ENCODE data around the gene SNRNP200.
A peak's percentile ranks its signal among the peaks of the same experiment; 100 is the strongest.

Gene SNRNP200

DNA sequence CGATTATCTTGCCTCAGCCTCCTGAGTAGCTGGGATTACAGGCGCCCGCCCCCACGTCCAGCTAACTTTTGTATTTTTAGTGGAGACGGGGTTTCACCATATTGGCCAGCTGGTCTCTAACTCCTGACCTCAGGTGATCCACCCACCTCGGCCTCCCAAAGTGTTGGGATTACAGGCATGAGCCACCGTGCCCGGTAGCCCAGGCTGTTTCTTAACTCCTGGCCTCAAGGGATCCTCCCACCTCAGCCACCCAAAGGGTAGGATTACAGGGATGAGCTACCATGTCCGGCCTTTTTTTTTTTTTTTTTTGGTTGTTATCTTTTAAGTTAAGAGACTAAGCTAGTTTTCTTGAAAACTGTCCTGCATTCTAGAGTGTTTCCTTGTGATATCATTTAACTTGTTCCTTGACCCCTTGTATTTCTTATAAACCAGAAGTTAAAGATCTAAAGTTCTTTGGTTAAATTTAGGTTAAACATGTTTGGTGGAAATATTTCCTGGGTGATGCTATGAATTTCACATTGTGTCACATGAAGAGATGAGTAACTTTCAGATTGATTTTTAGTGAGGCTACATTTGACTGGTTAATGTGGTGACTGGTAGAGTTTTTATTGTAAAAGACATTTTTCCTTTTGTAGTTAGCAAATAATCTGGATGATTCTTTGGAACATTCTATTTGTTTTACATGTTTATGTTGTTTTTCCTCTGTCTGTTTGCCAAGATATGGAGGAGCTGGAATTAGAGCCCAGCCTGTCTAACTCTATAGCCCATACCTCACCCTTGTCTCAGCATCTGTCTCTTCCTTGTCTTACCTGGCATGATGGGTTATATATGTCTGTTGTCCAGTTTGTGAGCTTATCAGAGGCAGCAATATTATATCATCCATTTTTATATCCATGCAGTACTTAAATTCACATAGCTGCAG lies 35.4 kb upstream of the SNRNP200 start:
- Histone ChIP-seq H3K27me3 (ENCODE audit: control insufficient read depth, insufficient read depth, low read length) (no peaks in the 10 kb centered on the region), H3K4me1 (ENCODE audit: control insufficient read depth, insufficient read depth, low read length) (peaks cover 8% of the 10 kb centered on the region; the same call in 1 of the 2 replicates), H3K27ac (ENCODE audit: low read depth, low read length) (no peak overlapping the region), H3K9me3 (ENCODE audit: control insufficient read depth, insufficient read depth, low read length) (no peaks in the 10 kb centered on the region), H3K9ac (ENCODE audit: low read depth, low read length) (no peak overlapping the region), H3K36me3 (ENCODE audit: control insufficient read depth, insufficient read depth, low read length) (peaks cover 49% of the 10 kb centered on the region), H3K4me3 (ENCODE audit: low read depth, low read length) (no peak overlapping the region)

GRCh38 chr2:96336873-96337272 lies 31.5 kb upstream of the SNRNP200 start:
- peaks cover 10% of the 10 kb centered on the region for H3K36me3 ChIP-seq (ENCODE audit: control insufficient read depth, insufficient read depth, low read length)
- H3K4me3 ChIP-seq (ENCODE audit: low read depth, low read length) = peak overlapping the region; percentile 89
- H3K4me1 ChIP-seq (ENCODE audit: control insufficient read depth, insufficient read depth, low read length) = peaks cover 8% of the 10 kb centered on the region; the same call in 1 of the 2 replicates
- no peaks in the 10 kb centered on the region for H3K27me3 ChIP-seq (ENCODE audit: control insufficient read depth, insufficient read depth, low read length)
- H3K27ac ChIP-seq (ENCODE audit: low read depth, low read length) = no peak overlapping the region
- no peak overlapping the region for H3K9ac ChIP-seq (ENCODE audit: low read depth, low read length)
- H3K9me3 ChIP-seq (ENCODE audit: control insufficient read depth, insufficient read depth, low read length) = no peaks in the 10 kb centered on the region

DNA sequence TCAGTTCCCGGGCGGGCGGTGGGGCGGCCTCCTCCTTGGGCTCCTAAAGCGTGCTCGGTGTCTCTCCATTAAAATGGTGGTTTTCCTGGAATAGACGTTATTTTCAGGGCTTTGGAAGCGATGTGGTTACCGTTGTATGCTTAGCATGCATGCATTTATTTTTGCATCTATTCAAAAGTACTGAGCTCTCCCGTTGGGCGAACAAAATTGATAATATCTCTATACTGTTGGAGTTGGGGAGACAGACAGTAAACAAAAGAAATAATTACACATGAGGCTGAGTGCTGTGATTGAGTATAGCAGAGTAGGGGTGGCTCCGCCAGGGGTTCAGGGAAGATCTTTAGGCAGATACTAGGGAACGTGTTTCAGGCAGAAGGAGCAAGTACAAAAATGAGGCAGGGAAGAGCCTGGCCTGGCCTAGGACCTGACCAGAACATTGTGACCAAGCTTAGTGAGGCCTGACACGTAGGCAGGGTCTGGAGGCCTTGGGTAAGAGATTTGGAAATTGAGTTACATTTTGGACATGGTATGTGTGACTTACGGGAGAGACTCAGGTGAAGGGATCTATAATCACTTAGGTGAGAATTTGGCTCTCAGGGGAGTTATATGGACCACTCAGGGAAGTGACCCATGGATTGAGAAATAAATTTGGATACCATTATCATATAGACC lies 30.9 kb upstream of the SNRNP200 start:
- H3K4me1 ChIP-seq (ENCODE audit: control insufficient read depth, insufficient read depth, low read length) = peaks cover 8% of the 10 kb centered on the region; the same call in 1 of the 2 replicates
- H3K27me3 ChIP-seq (ENCODE audit: control insufficient read depth, insufficient read depth, low read length) = no peaks in the 10 kb centered on the region
- peak overlapping the region; percentile 89 for H3K4me3 ChIP-seq (ENCODE audit: low read depth, low read length)
- peaks cover 4% of the 10 kb centered on the region for H3K36me3 ChIP-seq (ENCODE audit: control insufficient read depth, insufficient read depth, low read length)
- H3K27ac ChIP-seq (ENCODE audit: low read depth, low read length) = peak overlapping the region; percentile 94
- peak overlapping the region; percentile 73 for H3K9ac ChIP-seq (ENCODE audit: low read depth, low read length)
- no peaks in the 10 kb centered on the region for H3K9me3 ChIP-seq (ENCODE audit: control insufficient read depth, insufficient read depth, low read length)

DNA sequence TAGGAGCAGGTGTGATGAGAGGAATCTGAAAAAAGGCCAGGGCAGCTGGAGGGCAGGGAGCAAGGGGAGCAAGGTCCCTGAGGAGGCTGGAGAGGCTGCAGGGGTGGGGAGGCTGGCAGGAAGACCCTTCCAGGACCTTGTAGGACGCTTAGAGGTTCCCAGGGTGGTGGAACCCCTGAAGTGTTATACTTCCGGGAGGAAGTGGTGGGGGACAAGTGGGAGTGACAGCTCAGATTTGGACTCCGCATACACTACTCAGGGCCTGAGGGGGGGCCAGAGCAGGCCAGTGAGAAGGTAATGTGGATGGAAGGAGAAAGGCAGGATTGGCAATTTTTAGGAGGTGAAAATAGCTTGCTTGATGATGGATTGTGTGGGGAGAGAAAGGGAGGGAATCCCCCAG lies 28.4 kb upstream of the SNRNP200 start:
- H3K9me3 ChIP-seq (ENCODE audit: control insufficient read depth, insufficient read depth, low read length) = no peaks in the 10 kb centered on the region
- H3K36me3 ChIP-seq (ENCODE audit: control insufficient read depth, insufficient read depth, low read length) = no peaks in the 10 kb centered on the region; the same call in 1 of the 2 replicates
- no peaks in the 10 kb centered on the region for H3K27me3 ChIP-seq (ENCODE audit: control insufficient read depth, insufficient read depth, low read length)
- H3K4me3 ChIP-seq (ENCODE audit: low read depth, low read length) = no peak overlapping the region
- H3K27ac ChIP-seq (ENCODE audit: low read depth, low read length) = no peak overlapping the region
- H3K9ac ChIP-seq (ENCODE audit: low read depth, low read length) = no peak overlapping the region
- peaks cover 8% of the 10 kb centered on the region; the same call in 1 of the 2 replicates for H3K4me1 ChIP-seq (ENCODE audit: control insufficient read depth, insufficient read depth, low read length)

- Histone ChIP-seq H3K4me3 (ENCODE audit: low read depth, low read length) (no peak overlapping the region), H3K27me3 (ENCODE audit: control insufficient read depth, insufficient read depth, low read length) (0 out of 2 replicates have a peak, but pooled peaks cover 5% of the 10 kb centered on the region), H3K27ac (ENCODE audit: low read depth, low read length) (no peak overlapping the region), H3K4me1 (ENCODE audit: control insufficient read depth, insufficient read depth, low read length) (0 out of 2 replicates have a peak, but pooled peaks cover 6% of the 10 kb centered on the region), H3K36me3 (ENCODE audit: control insufficient read depth, insufficient read depth, low read length) (peaks cover 22% of the 10 kb centered on the region), H3K9me3 (ENCODE audit: control insufficient read depth, insufficient read depth, low read length) (no peaks in the 10 kb centered on the region), H3K9ac (ENCODE audit: low read depth, low read length) (no peak overlapping the region)
Measured at GRCh38 chr2:96330407-96330806, 25.1 kb upstream of the SNRNP200 start.

DNA sequence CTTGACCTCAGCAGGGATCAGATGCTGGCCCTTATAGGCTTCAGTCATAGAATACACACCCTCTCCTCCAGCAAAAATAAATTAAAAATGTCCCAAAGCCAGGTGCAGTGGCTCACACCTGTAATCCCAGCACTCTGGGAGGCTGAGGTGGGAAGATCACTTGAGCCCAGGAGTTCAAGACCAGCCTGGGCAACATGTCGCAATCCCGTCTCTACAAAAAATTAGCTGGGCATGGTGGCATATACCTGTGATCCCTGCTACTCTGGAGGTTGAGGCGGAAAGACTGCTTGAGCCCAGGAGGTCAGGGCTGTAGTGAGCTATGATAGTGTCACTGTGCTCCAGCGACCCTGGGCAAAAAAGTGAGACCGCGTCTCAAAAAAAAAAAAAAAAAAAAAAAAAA lies 24.5 kb upstream of the SNRNP200 start:
- H3K9ac ChIP-seq (ENCODE audit: low read depth, low read length) = no peak overlapping the region
- no peaks in the 10 kb centered on the region for H3K9me3 ChIP-seq (ENCODE audit: control insufficient read depth, insufficient read depth, low read length)
- H3K27me3 ChIP-seq (ENCODE audit: control insufficient read depth, insufficient read depth, low read length) = peaks cover 6% of the 10 kb centered on the region
- H3K4me1 ChIP-seq (ENCODE audit: control insufficient read depth, insufficient read depth, low read length) = 0 out of 2 replicates have a peak, but pooled peaks cover 6% of the 10 kb centered on the region
- H3K4me3 ChIP-seq (ENCODE audit: low read depth, low read length) = no peak overlapping the region
- H3K27ac ChIP-seq (ENCODE audit: low read depth, low read length) = no peak overlapping the region
- H3K36me3 ChIP-seq (ENCODE audit: control insufficient read depth, insufficient read depth, low read length) = peaks cover 22% of the 10 kb centered on the region

DNA sequence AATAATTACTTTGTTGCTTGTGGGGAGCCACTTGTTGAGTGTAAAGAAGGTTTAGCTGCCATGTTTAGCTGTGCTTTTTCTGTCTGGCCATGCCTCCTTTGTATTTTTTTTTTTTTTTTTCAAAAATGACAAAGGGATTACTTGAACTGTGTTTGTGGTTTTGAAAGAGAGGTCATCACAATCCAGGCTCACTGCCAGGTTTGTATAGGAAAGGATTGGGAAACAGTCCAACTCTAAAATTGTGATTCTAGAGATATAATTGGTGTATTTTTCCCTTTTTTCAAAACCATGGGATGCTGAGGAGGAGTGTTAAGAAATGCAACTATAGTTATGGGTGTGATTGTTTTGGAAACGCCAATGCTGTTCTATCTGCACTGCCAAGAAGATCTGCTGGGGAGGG lies 24.1 kb upstream of the SNRNP200 start:
- Histone ChIP-seq H3K36me3 (ENCODE audit: control insufficient read depth, insufficient read depth, low read length) (peaks cover 22% of the 10 kb centered on the region), H3K4me1 (ENCODE audit: control insufficient read depth, insufficient read depth, low read length) (0 out of 2 replicates have a peak, but pooled peaks cover 6% of the 10 kb centered on the region), H3K9me3 (ENCODE audit: control insufficient read depth, insufficient read depth, low read length) (no peaks in the 10 kb centered on the region), H3K27me3 (ENCODE audit: control insufficient read depth, insufficient read depth, low read length) (peaks cover 10% of the 10 kb centered on the region), H3K27ac (ENCODE audit: low read depth, low read length) (no peak overlapping the region), H3K9ac (ENCODE audit: low read depth, low read length) (no peak overlapping the region), H3K4me3 (ENCODE audit: low read depth, low read length) (no peak overlapping the region)

DNA sequence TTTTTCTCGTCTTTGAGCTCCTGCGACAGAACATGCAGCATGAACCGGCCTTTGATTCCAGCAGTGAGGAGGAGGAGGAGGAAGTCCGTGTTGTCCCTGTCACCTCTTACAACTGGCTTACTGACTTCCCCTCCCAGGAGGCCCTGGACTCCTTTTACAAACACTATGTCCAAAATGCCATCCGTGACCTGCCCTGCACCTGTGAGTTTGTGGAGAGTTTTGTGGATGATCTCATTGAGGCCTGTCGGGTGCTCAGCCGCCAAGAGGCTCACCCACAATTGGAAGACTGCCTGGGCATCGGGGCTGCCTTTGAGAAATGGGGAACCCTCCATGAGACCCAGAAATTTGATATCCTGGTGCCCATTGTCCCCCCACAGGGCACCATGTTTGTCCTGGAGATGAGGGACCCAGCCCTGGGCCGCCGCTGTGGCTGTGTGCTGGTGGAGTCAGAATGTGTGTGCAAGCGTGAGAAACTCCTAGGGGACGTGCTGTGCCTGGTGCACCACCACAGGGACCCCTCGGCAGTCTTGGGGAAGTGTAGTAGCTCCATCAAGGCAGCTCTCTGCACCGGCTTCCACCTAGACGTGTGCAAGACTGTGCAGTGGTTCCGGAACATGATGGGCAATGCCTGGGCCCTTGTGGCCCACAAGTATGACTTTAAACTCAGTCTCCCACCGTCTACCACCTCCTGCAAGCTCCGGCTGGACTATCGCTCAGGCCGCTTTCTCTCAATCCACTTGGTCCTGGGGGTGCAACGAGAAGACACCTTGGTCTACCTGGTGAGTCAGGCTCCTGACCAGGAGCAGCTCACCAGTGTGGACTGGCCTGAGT lies 21.9 kb upstream of the SNRNP200 start:
- Histone ChIP-seq H3K9ac (ENCODE audit: low read depth, low read length) (no peak overlapping the region), H3K27ac (ENCODE audit: low read depth, low read length) (no peak overlapping the region), H3K4me3 (ENCODE audit: low read depth, low read length) (no peak overlapping the region), H3K4me1 (ENCODE audit: control insufficient read depth, insufficient read depth, low read length) (0 out of 2 replicates have a peak, but pooled peaks cover 6% of the 10 kb centered on the region), H3K27me3 (ENCODE audit: control insufficient read depth, insufficient read depth, low read length) (peaks cover 33% of the 10 kb centered on the region), H3K9me3 (ENCODE audit: control insufficient read depth, insufficient read depth, low read length) (no peaks in the 10 kb centered on the region), H3K36me3 (ENCODE audit: control insufficient read depth, insufficient read depth, low read length) (peaks cover 22% of the 10 kb centered on the region)

GRCh38 chr2:96326564-96326963 lies 21.2 kb upstream of the SNRNP200 start:
- H3K27ac ChIP-seq (ENCODE audit: low read depth, low read length) = no peak overlapping the region
- no peak overlapping the region for H3K4me3 ChIP-seq (ENCODE audit: low read depth, low read length)
- peaks cover 39% of the 10 kb centered on the region for H3K27me3 ChIP-seq (ENCODE audit: control insufficient read depth, insufficient read depth, low read length)
- H3K9ac ChIP-seq (ENCODE audit: low read depth, low read length) = no peak overlapping the region
- H3K36me3 ChIP-seq (ENCODE audit: control insufficient read depth, insufficient read depth, low read length) = peaks cover 22% of the 10 kb centered on the region
- no peaks in the 10 kb centered on the region for H3K9me3 ChIP-seq (ENCODE audit: control insufficient read depth, insufficient read depth, low read length)
- 0 out of 2 replicates have a peak, but pooled peaks cover 6% of the 10 kb centered on the region for H3K4me1 ChIP-seq (ENCODE audit: control insufficient read depth, insufficient read depth, low read length)

- no peak overlapping the region for H3K27ac ChIP-seq (ENCODE audit: low read depth, low read length)
- H3K9me3 ChIP-seq (ENCODE audit: control insufficient read depth, insufficient read depth, low read length) = no peaks in the 10 kb centered on the region
- H3K27me3 ChIP-seq (ENCODE audit: control insufficient read depth, insufficient read depth, low read length) = peaks cover 46% of the 10 kb centered on the region
- H3K4me1 ChIP-seq (ENCODE audit: control insufficient read depth, insufficient read depth, low read length) = 0 out of 2 replicates have a peak, but pooled peaks cover 6% of the 10 kb centered on the region
- H3K9ac ChIP-seq (ENCODE audit: low read depth, low read length) = no peak overlapping the region
- peak overlapping the region; percentile 77 for H3K4me3 ChIP-seq (ENCODE audit: low read depth, low read length)
- peaks cover 22% of the 10 kb centered on the region for H3K36me3 ChIP-seq (ENCODE audit: control insufficient read depth, insufficient read depth, low read length)
Measured at GRCh38 chr2:96325884-96326255, 20.5 kb upstream of the SNRNP200 start.
